ENCODE data around the gene THAP4.

THAP4 gene

GRCh38 chr2:241633561-241633960, 3.4 kb downstream of the THAP4 start:
- DNase-seq (no peak), ATAC-seq (ENCODE audit: insufficient read depth, low read depth) (no peak)
- no peak overlapping the region for H3K4me2 ChIP-seq (ENCODE audit: insufficient read depth, low read length)
- H2AFZ ChIP-seq (ENCODE audit: low read depth, low read length) = no peak overlapping the region
- H3K27me3 ChIP-seq (ENCODE audit: insufficient read depth, low read length, poor library complexity) = no peaks in the 10 kb centered on the region
- peaks cover 50% of the 10 kb centered on the region for H3K36me3 ChIP-seq (ENCODE audit: insufficient read depth, low read length)
- no peak overlapping the region for H3K27ac ChIP-seq (ENCODE audit: low read length)
- H4K20me1 ChIP-seq (ENCODE audit: insufficient read depth, low read length) = peaks cover 14% of the 10 kb centered on the region
- H3K4me3 ChIP-seq (ENCODE audit: low read depth in 1 of 2, low read length in 2 of 2) = no peak overlapping the region
- H3K4me1 ChIP-seq (ENCODE audit: insufficient read depth, low read length) = peaks cover 24% of the 10 kb centered on the region
- no peak overlapping the region for H3K9ac ChIP-seq (ENCODE audit: low read depth, low read length)
- TF ChIP-seq CTCF (IDR thresholded peaks at IDR 0.05; ENCODE audit: borderline replicate concordance, extremely low read depth, low read length, poor library complexity, severe bottlenecking) = no peak
- TF ChIP-seq EZH2 (IDR thresholded peaks at IDR 0.05; ENCODE audit: borderline replicate concordance, low read depth, low read length, severe bottlenecking) = no peak
- no peaks in the 10 kb centered on the region for H3K9me3 ChIP-seq (ENCODE audit: insufficient read depth, low read length, severe bottlenecking)
- peaks cover 87% of the 10 kb centered on the region for H3K79me2 ChIP-seq (ENCODE audit: insufficient read depth, low read length)

- H3K4me2 ChIP-seq (ENCODE audit: insufficient read depth, low read length) = no peak overlapping the region
- no peak overlapping the region for H3K9ac ChIP-seq (ENCODE audit: low read depth, low read length)
- H3K9me3 ChIP-seq (ENCODE audit: insufficient read depth, low read length, severe bottlenecking) = no peaks in the 10 kb centered on the region
- H4K20me1 ChIP-seq (ENCODE audit: insufficient read depth, low read length) = peaks cover 20% of the 10 kb centered on the region
- H3K27me3 ChIP-seq (ENCODE audit: insufficient read depth, low read length, poor library complexity) = no peaks in the 10 kb centered on the region
- TF ChIP-seq CTCF (IDR thresholded peaks at IDR 0.05; ENCODE audit: borderline replicate concordance, extremely low read depth, low read length, poor library complexity, severe bottlenecking) = no peak
- TF ChIP-seq EZH2 (IDR thresholded peaks at IDR 0.05; ENCODE audit: borderline replicate concordance, low read depth, low read length, severe bottlenecking) = no peak
- H3K4me1 ChIP-seq (ENCODE audit: insufficient read depth, low read length) = peaks cover 20% of the 10 kb centered on the region
- H2AFZ ChIP-seq (ENCODE audit: low read depth, low read length) = no peak overlapping the region
- DNase-seq (no peak), ATAC-seq (ENCODE audit: insufficient read depth, low read depth) (no peak)
- H3K27ac ChIP-seq (ENCODE audit: low read length) = no peak overlapping the region
- H3K4me3 ChIP-seq (ENCODE audit: low read depth in 1 of 2, low read length in 2 of 2) = no peak overlapping the region
- H3K36me3 ChIP-seq (ENCODE audit: insufficient read depth, low read length) = peaks cover 58% of the 10 kb centered on the region
- H3K79me2 ChIP-seq (ENCODE audit: insufficient read depth, low read length) = peaks cover 87% of the 10 kb centered on the region
Observed at GRCh38 chr2:241632478-241633325, 4.3 kb downstream of the THAP4 start.

- Histone ChIP-seq H3K4me3 (ENCODE audit: low read depth in 1 of 2, low read length in 2 of 2) (no peak overlapping the region), H4K20me1 (ENCODE audit: insufficient read depth, low read length) (peaks cover 26% of the 10 kb centered on the region), H3K27ac (ENCODE audit: low read length) (no peak overlapping the region), H3K4me2 (ENCODE audit: insufficient read depth, low read length) (no peak overlapping the region), H3K79me2 (ENCODE audit: insufficient read depth, low read length) (peaks cover 91% of the 10 kb centered on the region), H3K36me3 (ENCODE audit: insufficient read depth, low read length) (peaks cover 68% of the 10 kb centered on the region), H2AFZ (ENCODE audit: low read depth, low read length) (no peak overlapping the region), H3K9me3 (ENCODE audit: insufficient read depth, low read length, severe bottlenecking) (no peaks in the 10 kb centered on the region), H3K9ac (ENCODE audit: low read depth, low read length) (no peak overlapping the region), H3K27me3 (ENCODE audit: insufficient read depth, low read length, poor library complexity) (no peaks in the 10 kb centered on the region), H3K4me1 (ENCODE audit: insufficient read depth, low read length) (peaks cover 8% of the 10 kb centered on the region; the same call in 1 of the 2 replicates)
- ATAC-seq (ENCODE audit: insufficient read depth, low read depth) (no peak), DNase-seq (no peak)
- TF ChIP-seq EZH2 (IDR thresholded peaks at IDR 0.05; ENCODE audit: borderline replicate concordance, low read depth, low read length, severe bottlenecking) (no peak), CTCF (IDR thresholded peaks at IDR 0.05; ENCODE audit: borderline replicate concordance, extremely low read depth, low read length, poor library complexity, severe bottlenecking) (no peak)
Observed at GRCh38 chr2:241629762-241630435, 7.1 kb downstream of the THAP4 start.

All from DND-41 (cell line).